H1 (cell line): ENCODE data around the gene MIA3. TPM values are rescaled to one million over a fixed set of nuclear protein-coding genes. Genes with fewer than 3 reads are reported as not detected.

Source experiments
- CTCF ChIA-PET: fragments of 300-600 bp; sonication (Branson Sonifier 250); formaldehyde crosslinking; loops from one replicate; lab custom pipeline; 2021; ENCODE audit not compliant: partially characterized antibody; lab: Charles Lee
- POLR2A ChIA-PET: fragments of 300-600 bp; sonication (Branson Sonifier 250); formaldehyde crosslinking; loops from one replicate; lab custom pipeline; 2021; ENCODE audit warnings: inconsistent platforms; ENCODE audit not compliant: partially characterized antibody; lab: Charles Lee
- DNase-seq, 2 experiments: peaks; one replicate each; pipeline versions ENCODE4 v3.0.0 to v3.0.0-alpha.2; 2010 to 2022; ENCODE audit warnings: low spot score in 2 of 2, low read depth in 1 of 2, mixed read lengths in 1 of 2
- FAIRE-seq: peaks from 2 replicates; lab custom pipeline; 2011; peaks lifted over from hg19 to GRCh38; lab: Jason Lieb, UNC
- H2AFZ ChIP-seq: 2 replicates; pipeline ENCODE4 v1.8.1; 2012; ENCODE audit warnings: low read length, inconsistent platforms
- H2AK5ac ChIP-seq: 2 replicates; pipeline ENCODE4 v1.6.1; 2013; ENCODE audit warnings: low read depth, low read length
- H2BK120ac ChIP-seq: replicated peaks from 2 replicates; pipeline ENCODE3; 2013; ENCODE audit warnings: low read depth, low read length, inconsistent platforms
- H2BK12ac ChIP-seq: 2 replicates; pipeline ENCODE4 v1.6.1; 2013; ENCODE audit warnings: low read depth, low read length
- H2BK15ac ChIP-seq: 2 replicates; pipeline ENCODE4 v1.6.1; 2013; ENCODE audit warnings: low read length
- H2BK20ac ChIP-seq: 2 replicates; pipeline ENCODE4 v1.6.1; 2013; ENCODE audit warnings: low read length
- H2BK5ac ChIP-seq: 2 replicates; pipeline ENCODE4 v1.6.1; 2013; ENCODE audit warnings: low read depth, low read length
- H3K14ac ChIP-seq: 2 replicates; pipeline ENCODE4 v1.6.1; 2013; ENCODE audit warnings: inconsistent platforms; ENCODE audit not compliant: insufficient read length
- H3K18ac ChIP-seq: 2 replicates; pipeline ENCODE4 v1.6.1; 2013; ENCODE audit warnings: low read length; ENCODE audit errors: extremely low read depth
- H3K23ac ChIP-seq: 2 replicates; pipeline ENCODE4 v1.6.1; 2013; ENCODE audit warnings: inconsistent platforms; ENCODE audit not compliant: insufficient read length
- H3K23me2 ChIP-seq: 2 replicates; pipeline ENCODE4 v1.6.1; 2013; ENCODE audit warnings: low read depth, low read length
- H3K27ac ChIP-seq: 2 replicates; pipeline ENCODE4 v1.6.1; 2011; ENCODE audit warnings: low read depth, low read length, inconsistent platforms
- H3K27me3 ChIP-seq, 4 experiments: replicated peaks in 1 of 4; 1 replicate in 1 of 4; 2 replicates in 3 of 4; pipeline versions ENCODE4 v1.6.1 to v1.8.1; 2011 to 2013; ENCODE audit warnings: low read length in 3 of 4, mild to moderate bottlenecking in 3 of 4, inconsistent platforms in 2 of 4, mixed read lengths in 2 of 4, moderate library complexity in 1 of 4; ENCODE audit not compliant: control insufficient read depth in 3 of 4, insufficient read depth in 3 of 4; ENCODE audit errors: extremely low read depth in 1 of 4
- H3K36me3 ChIP-seq, 4 experiments: 2 replicates each; pipeline versions ENCODE4 v1.6.1 to v1.8.1; 2011 to 2013; ENCODE audit warnings: mild to moderate bottlenecking in 4 of 4, low read length in 3 of 4, moderate library complexity in 2 of 4, control low read depth in 1 of 4, inconsistent platforms in 1 of 4; ENCODE audit not compliant: insufficient read depth in 4 of 4, control insufficient read depth in 2 of 4
- H3K4ac ChIP-seq: replicated peaks from 2 replicates; pipeline ENCODE3; 2013; ENCODE audit warnings: low read length, low read depth, mixed read lengths, inconsistent platforms; ENCODE audit not compliant: insufficient read length
- H3K4me1 ChIP-seq, 4 experiments: replicated peaks in 1 of 4; 1 replicate in 1 of 4; 2 replicates in 3 of 4; pipeline versions ENCODE4 v1.6.1 to v1.8.1; 2011 to 2013; ENCODE audit warnings: low read length in 3 of 4, inconsistent platforms in 2 of 4, mixed read lengths in 1 of 4; ENCODE audit not compliant: insufficient read depth in 4 of 4, control insufficient read depth in 3 of 4
- H3K4me2 ChIP-seq, 2 experiments: 2 replicates each; pipeline versions ENCODE4 v1.6.1 to v1.8.1; 2011 to 2013; ENCODE audit warnings: low read depth in 2 of 2, low read length in 2 of 2, control low read depth in 1 of 2, inconsistent platforms in 1 of 2, mild to moderate bottlenecking in 1 of 2; ENCODE audit not compliant: insufficient read depth in 1 of 2
- H3K4me3 ChIP-seq, 4 experiments: fragments of 200-600, 300-600 bp in 1 of 4; sonication (generic), shearing (Covaris generic), sonication (Bioruptor Twin) in 1 of 4; 2 replicates each; pipeline versions ENCODE4 v1.5.1 to v1.8.1; 2011 to 2016; ENCODE audit warnings: low read length in 4 of 4, low read depth in 3 of 4, control low read depth in 2 of 4, inconsistent platforms in 2 of 4, mild to moderate bottlenecking in 2 of 4, mixed read lengths in 1 of 4, moderate library complexity in 1 of 4; ENCODE audit not compliant: insufficient read depth in 2 of 4; ENCODE audit errors: extremely low read depth in 1 of 4
- H3K56ac ChIP-seq: replicated peaks from 2 replicates; pipeline ENCODE3; 2013; ENCODE audit warnings: low read depth, mild to moderate bottlenecking, mixed read lengths, low read length, inconsistent platforms; ENCODE audit not compliant: insufficient read length
- H3K79me1 ChIP-seq: 2 replicates; pipeline ENCODE4 v1.6.1; 2013; ENCODE audit warnings: low read depth, low read length, control low read depth
- H3K79me2 ChIP-seq, 2 experiments: 2 replicates each; pipeline versions ENCODE4 v1.6.1 to v1.8.1; 2012 to 2013; ENCODE audit warnings: low read length in 2 of 2, mild to moderate bottlenecking in 2 of 2, inconsistent platforms in 1 of 2; ENCODE audit not compliant: insufficient read depth in 2 of 2, control insufficient read depth in 1 of 2
- H3K9ac ChIP-seq, 4 experiments: replicated peaks in 1 of 4; 1 replicate in 1 of 4; 2 replicates in 3 of 4; pipeline versions ENCODE4 v1.6.1 to v1.8.1; 2011 to 2013; ENCODE audit warnings: low read depth in 3 of 4, low read length in 3 of 4, control low read depth in 2 of 4, mild to moderate bottlenecking in 2 of 4, moderate library complexity in 2 of 4, inconsistent platforms in 1 of 4; ENCODE audit errors: extremely low read depth in 1 of 4
- H3K9me3 ChIP-seq, 2 experiments: 2 replicates each; pipeline versions ENCODE4 v1.6.1 to v1.8.1; 2012 to 2013; ENCODE audit warnings: mild to moderate bottlenecking in 2 of 2, moderate library complexity in 2 of 2, control low read depth in 1 of 2, inconsistent platforms in 1 of 2, low read depth in 1 of 2, low read length in 1 of 2, mixed read lengths in 1 of 2; ENCODE audit not compliant: insufficient read depth in 2 of 2
- H4K20me1 ChIP-seq, 2 experiments: replicated peaks in 1 of 2; 2 replicates each; pipeline versions ENCODE3 to v1.8.1; 2011 to 2013; ENCODE audit warnings: inconsistent platforms in 2 of 2, low read length in 2 of 2, mild to moderate bottlenecking in 1 of 2; ENCODE audit not compliant: insufficient read depth in 2 of 2, control insufficient read depth in 1 of 2
- H4K5ac ChIP-seq: 2 replicates; pipeline ENCODE4 v1.6.1; 2013; ENCODE audit warnings: low read length, low read depth, mixed read lengths, inconsistent platforms; ENCODE audit not compliant: insufficient read length
- H4K8ac ChIP-seq: 2 replicates; pipeline ENCODE4 v1.8.0; 2013; ENCODE audit warnings: mild to moderate bottlenecking, moderate library complexity, low read length, inconsistent platforms; ENCODE audit not compliant: insufficient read depth; ENCODE audit errors: extremely low read depth
- H4K91ac ChIP-seq: replicated peaks from 2 replicates; pipeline ENCODE3; 2013; ENCODE audit warnings: low read length, mixed read lengths, inconsistent platforms; ENCODE audit not compliant: insufficient read length
- CEBPB ChIP-seq: IDR thresholded peaks from 2 replicates; pipeline ENCODE4 v1.6.1; 2012; ENCODE audit warnings: low read depth, low read length
- EGR1 ChIP-seq: IDR thresholded peaks from 2 replicates; pipeline ENCODE4 v1.6.1; 2011; ENCODE audit warnings: low read depth, low read length, borderline replicate concordance
- FOSL1 ChIP-seq: IDR thresholded peaks from 2 replicates; pipeline ENCODE4 v1.6.1; 2011; ENCODE audit warnings: mild to moderate bottlenecking, low read depth, low read length, moderate library complexity; ENCODE audit not compliant: insufficient read depth
- HDAC2 ChIP-seq, 2 experiments: fragments of 300-600 bp in 1 of 2; sonication (generic) in 1 of 2; IDR thresholded peaks; 2 replicates each; pipeline ENCODE4 v1.6.1; 2011 to 2012; ENCODE audit warnings: low read depth in 2 of 2, low read length in 2 of 2, mild to moderate bottlenecking in 2 of 2, moderate library complexity in 2 of 2, borderline replicate concordance in 1 of 2, inconsistent platforms in 1 of 2
- JUN ChIP-seq: IDR thresholded peaks from 2 replicates; pipeline ENCODE4 v1.6.1; 2011; ENCODE audit warnings: low read depth, mild to moderate bottlenecking, improper control_type of control experiment, low read length
- KDM4A ChIP-seq: IDR thresholded peaks from one replicate; pipeline ENCODE4 v1.7.1; 2012; ENCODE audit warnings: low read depth, mild to moderate bottlenecking, moderate library complexity, low read length, inconsistent platforms; ENCODE audit not compliant: severe bottlenecking
- KDM5A ChIP-seq: fragments of 200-600 bp; IDR thresholded peaks from 2 replicates; pipeline ENCODE4 v1.7.1; 2012; ENCODE audit warnings: mild to moderate bottlenecking, low read length, inconsistent platforms, mixed read lengths
- NANOG ChIP-seq: IDR thresholded peaks from 2 replicates; pipeline ENCODE4 v1.6.1; 2011; ENCODE audit warnings: low read length, low read depth, mild to moderate bottlenecking, inconsistent platforms; ENCODE audit not compliant: insufficient read depth, poor library complexity, severe bottlenecking
- PHF8 ChIP-seq: fragments of 200-600 bp; sonication (generic); conservative IDR thresholded peaks from 2 replicates; pipeline ENCODE4 v1.7.1; 2012; ENCODE audit warnings: low read depth, mild to moderate bottlenecking, inconsistent platforms, low read length, moderate library complexity
- POLR2A ChIP-seq, 2 experiments: IDR thresholded peaks; 1 replicate in 1 of 2; 2 replicates in 1 of 2; pipeline ENCODE4 v1.6.1; 2011; ENCODE audit warnings: low read depth in 2 of 2, low read length in 2 of 2, mild to moderate bottlenecking in 2 of 2; ENCODE audit errors: control extremely low read depth in 1 of 2
- POLR2AphosphoS5 ChIP-seq: IDR thresholded peaks from 2 replicates; pipeline ENCODE4 v1.6.1; 2011; ENCODE audit warnings: low read depth, low read length
- SP1 ChIP-seq: IDR thresholded peaks from 2 replicates; pipeline ENCODE4 v1.6.1; 2011; ENCODE audit warnings: low read depth, low read length
- SP2 ChIP-seq: IDR thresholded peaks from 2 replicates; pipeline ENCODE4 v1.6.1; 2012; ENCODE audit warnings: mild to moderate bottlenecking, low read length, inconsistent platforms
- SUZ12 ChIP-seq: fragments of 200-600 bp; sonication (generic); IDR thresholded peaks from 2 replicates; pipeline ENCODE4 v1.6.1; 2012; ENCODE audit warnings: mild to moderate bottlenecking, inconsistent platforms, low read length, moderate library complexity, mixed read lengths
- WGBS, 2 experiments: shearing (Covaris generic) in 1 of 2; methylation state at CpG; one replicate each; pipeline versions ENCODE4 v1.1.6 to v1.1.7; 2013 to 2015; ENCODE audit warnings: low lambda C conversion rate in 2 of 2, mixed read lengths in 2 of 2, inconsistent platforms in 1 of 2, low coverage in 1 of 2, missing lambda C conversion rate in 1 of 2; ENCODE audit not compliant: insufficient replicate concordance in 2 of 2, insufficient coverage in 1 of 2, insufficient read length in 1 of 2; ENCODE audit errors: extremely low coverage in 1 of 2, missing lambda C conversion rate in 1 of 2; 5-methylcytosine and 5-hydroxymethylcytosine counted together
- polyA plus RNA-seq, 7 experiments: library from polyadenylated mRNA; depleted of rRNA in 3 of 7; stranded (reverse) in 5 of 7; unstranded in 2 of 7; fragments of >200 nt in 5 of 7; fragments of 200-250 nt in 2 of 7; gene quantifications; 1 replicate in 5 of 7; 2 replicates in 1 of 7; 4 replicates in 1 of 7; pipeline versions ENCODE4 v1.2.1 to v1.2.3, GENCODE V29; 2011 to 2013; ENCODE audit warnings: missing spikeins in 2 of 7, mixed read lengths in 2 of 7
- total RNA-seq: library from RNA; stranded (reverse); fragmentation: NEBNext Ultra II Directional; extraction: Animal tissue kit (Norgen Biotek cat#: 25700); gene quantifications from 2 replicates; pipeline ENCODE4 v1.2.1, GENCODE V29; 2021

MIA3 gene
- total and polyA plus RNA-seq, 2 of the 8 experiments (the other 6 are each of a cell fraction or from before 2014, with no cell fraction given) = 69.0 to 105 TPM

DNA sequence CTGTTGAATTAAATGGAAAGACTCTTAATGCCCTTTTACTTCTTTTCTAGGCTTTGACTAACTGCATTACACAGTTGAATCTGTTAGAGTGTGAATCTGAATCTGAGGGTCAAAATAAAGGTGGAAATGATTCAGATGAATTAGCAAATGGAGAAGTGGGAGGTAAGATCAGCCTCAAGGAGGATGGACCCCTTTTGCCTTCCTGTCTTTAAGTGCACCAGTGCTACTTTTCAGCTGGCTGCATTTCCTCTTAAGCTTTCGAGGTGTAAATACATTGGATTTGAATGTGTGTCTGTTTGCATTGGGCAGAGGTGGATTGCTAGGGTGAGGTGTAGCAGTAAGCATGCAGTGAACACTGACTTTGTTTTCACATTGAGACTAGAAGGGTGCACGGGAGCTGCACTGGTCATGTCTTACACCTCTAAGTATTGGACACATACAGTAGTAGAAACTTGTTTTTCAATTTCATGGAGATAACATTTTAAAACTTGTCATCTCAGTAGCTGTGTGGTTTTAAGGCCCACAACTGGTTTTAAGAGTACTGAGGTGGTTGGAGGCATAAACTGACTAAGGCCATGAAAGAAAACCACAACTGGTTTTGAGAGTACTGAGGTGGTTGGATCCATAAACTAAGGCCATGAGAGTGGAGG lies 35.4 kb downstream of the MIA3 start:
- H3K36me3 ChIP-seq = peaks cover 10 to 77% (median 58%) of the 10 kb centered on the region in 4 experiments
- TF ChIP-seq SUZ12 (no peak), EGR1 (no peak), JUN (no peak), SP1 (no peak), POLR2A (IDR thresholded peaks at IDR 0.05; ENCODE audit: control extremely low read depth in 1 of 2, low read depth in 2 of 2, low read length in 2 of 2) (no peak), HDAC2 (IDR thresholded peaks at IDR 0.05; ENCODE audit: borderline replicate concordance in 1 of 2, low read depth in 2 of 2, low read length in 2 of 2) (no peak), KDM5A (no peak), SP2 (no peak), FOSL1 (no peak), CEBPB (no peak), NANOG (no peak), KDM4A (no peak), PHF8 (no peak), POLR2AphosphoS5 (no peak)

More for the DNA sequence above, 35.4 kb downstream of the MIA3 start:
- no peak overlapping the region for H3K27ac ChIP-seq
- H4K20me1 ChIP-seq = no peaks in the 10 kb centered on the region
- FAIRE-seq = no peak
- H2BK12ac ChIP-seq = no peak overlapping the region
- H3K4me2 ChIP-seq = no peak overlapping the region
- no peak overlapping the region for H2AK5ac ChIP-seq
- H3K79me1 ChIP-seq = no peaks in the 10 kb centered on the region
- H2BK20ac ChIP-seq = no peak overlapping the region
- no peaks in the 10 kb centered on the region; the same call in 1 of the 2 replicates for H3K23me2 ChIP-seq
- no peak overlapping the region for H3K14ac ChIP-seq
- POLR2A ChIA-PET = no interaction called here
- H3K9ac ChIP-seq = no peak overlapping the region
- CTCF ChIA-PET = interaction anchor here (1.2 kb wide), 1 partner anchor 19 kb away, joined by 4 read pairs; no protein-coding TSS in a partner anchor
- H3K23ac ChIP-seq = no peak overlapping the region
- no peaks in the 10 kb centered on the region for H3K79me2 ChIP-seq
- H3K27me3 ChIP-seq = no peaks in the 10 kb centered on the region
- H4K8ac ChIP-seq = no peak overlapping the region
- H2BK5ac ChIP-seq = no peak overlapping the region
- H3K4me1 ChIP-seq = no peaks in the 10 kb centered on the region
- H2BK15ac ChIP-seq = no peak overlapping the region
- no peak overlapping the region for H3K4me3 ChIP-seq
- no peak overlapping the region for H4K91ac ChIP-seq
- H3K4ac ChIP-seq = no peak overlapping the region
- no peak overlapping the region for H2AFZ ChIP-seq
- H3K9me3 ChIP-seq = no peaks in the 10 kb centered on the region
- no peak overlapping the region for H3K18ac ChIP-seq
- H3K56ac ChIP-seq = no peak overlapping the region
- H2BK120ac ChIP-seq = no peak overlapping the region
- H4K5ac ChIP-seq = no peak overlapping the region
- WGBS, 2 experiments = 90% methylated on average over 2 of the region's 2 CpGs; no CpG with 5 or more reads in 1 of the 2 experiments
- no peak for DNase-seq
